ENCODE measurements around the gene P3H4.
"Not testable (repeated sequence)": the region's sequence is repeated elsewhere in the genome, so short reads cannot be mapped to it uniquely, and the experiment has no call there.

The P3H4 gene

GRCh38 chr17:41811549-41812380, at the start of gene P3H4:
TSS of gene P3H4 (minus strand) at chr17:41811949. CDS start at chr17:41811915, 34 bp downstream.
- peak; percentile 28 to 52 for DNase-seq (ENCODE audit: low read depth in 2 of 2, low spot score in 1 of 2)

- DNase-seq (ENCODE audit: low read depth in 2 of 2, low spot score in 1 of 2), result no peak
Observed at GRCh38 chr17:41860254-41860931, 48.6 kb upstream of the P3H4 start.

- DNase-seq (ENCODE audit: low read depth in 2 of 2, low spot score in 1 of 2), result not testable (repeated sequence)
Observed at GRCh38 chr17:41851382-41851781, 39.6 kb upstream of the P3H4 start.

GRCh38 chr17:41849251-41849990, 37.7 kb upstream of the P3H4 start:
- DNase-seq (ENCODE audit: low read depth in 2 of 2, low spot score in 1 of 2), result no peak

- no peak for DNase-seq (ENCODE audit: low read depth in 2 of 2, low spot score in 1 of 2)
Observed at GRCh38 chr17:41848788-41849187, 37.0 kb upstream of the P3H4 start.

GRCh38 chr17:41844971-41845370, 33.2 kb upstream of the P3H4 start:
- DNase-seq (ENCODE audit: low read depth in 2 of 2, low spot score in 1 of 2), result no peak

GRCh38 chr17:41840781-41841180, 29.0 kb upstream of the P3H4 start:
- not testable (repeated sequence) for DNase-seq (ENCODE audit: low read depth in 2 of 2, low spot score in 1 of 2)

- not testable (repeated sequence) for DNase-seq (ENCODE audit: low read depth in 2 of 2, low spot score in 1 of 2)
Observed at GRCh38 chr17:41839448-41839847, 27.7 kb upstream of the P3H4 start.

- no peak for DNase-seq (ENCODE audit: low read depth in 2 of 2, low spot score in 1 of 2)
Observed at GRCh38 chr17:41837761-41838538, 26.2 kb upstream of the P3H4 start, which contains the start of gene KLHL10. TSS of gene KLHL10 (plus strand) at chr17:41837825. CDS start at chr17:41837933, 108 bp downstream.

- no peak for DNase-seq (ENCODE audit: low read depth in 2 of 2, low spot score in 1 of 2)
Observed at GRCh38 chr17:41836550-41837196, 24.9 kb upstream of the P3H4 start.

- peak; percentile 11 to 27 for DNase-seq (ENCODE audit: low read depth in 2 of 2, low spot score in 1 of 2)
Observed at GRCh38 chr17:41835800-41836549, 24.2 kb upstream of the P3H4 start, which contains the start of gene NT5C3B. TSS of gene NT5C3B (minus strand) at chr17:41836232. CDS start at chr17:41836193, 39 bp downstream.

GRCh38 chr17:41835214-41835799, 23.6 kb upstream of the P3H4 start:
- no peak for DNase-seq (ENCODE audit: low read depth in 2 of 2, low spot score in 1 of 2)

GRCh38 chr17:41829961-41830360, 18.2 kb upstream of the P3H4 start:
- DNase-seq (ENCODE audit: low read depth in 2 of 2, low spot score in 1 of 2), result not testable (repeated sequence)

- no peak for DNase-seq (ENCODE audit: low read depth in 2 of 2, low spot score in 1 of 2)
Observed at GRCh38 chr17:41825175-41825845, 13.6 kb upstream of the P3H4 start.

- no peak for DNase-seq (ENCODE audit: low read depth in 2 of 2, low spot score in 1 of 2)
Observed at GRCh38 chr17:41824086-41824485, 12.3 kb upstream of the P3H4 start.

- DNase-seq (ENCODE audit: low read depth in 2 of 2, low spot score in 1 of 2), result no peak
Observed at GRCh38 chr17:41823580-41823979, 11.8 kb upstream of the P3H4 start.

- DNase-seq (ENCODE audit: low read depth in 2 of 2, low spot score in 1 of 2), result no peak
Observed at GRCh38 chr17:41823141-41823524, 11.4 kb upstream of the P3H4 start.
